Muscle of leg (tissue), 11 donors: Measurements from ENCODE around the gene MR1. TPM values are rescaled to one million over a fixed set of nuclear protein-coding genes. Genes with fewer than 3 reads are reported as not detected.
A peak's percentile ranks its signal among the peaks of the same experiment; 100 is the strongest.

Experiments used
- DNase-seq: peaks from one replicate; pipeline ENCODE4 v3.0.0; 2013
- H3K27ac ChIP-seq: one replicate; pipeline ENCODE4 v1.5.1; 2013; ENCODE audit warnings: mild to moderate bottlenecking, low read length, control low read depth
- H3K27me3 ChIP-seq: one replicate; pipeline ENCODE4 v1.6.1; 2013; ENCODE audit warnings: low read length; ENCODE audit not compliant: control insufficient read depth, insufficient read depth
- H3K36me3 ChIP-seq: one replicate; pipeline ENCODE4 v1.6.1; 2013; ENCODE audit warnings: low read length; ENCODE audit not compliant: control insufficient read depth, insufficient read depth
- H3K4me1 ChIP-seq: one replicate; pipeline ENCODE4 v1.6.1; 2013; ENCODE audit warnings: low read length; ENCODE audit not compliant: control insufficient read depth, insufficient read depth
- H3K4me3 ChIP-seq: one replicate; pipeline ENCODE4 v1.5.1; 2013; ENCODE audit warnings: low read length, control low read depth
- H3K9me3 ChIP-seq: replicated peaks from 2 replicates; pipeline ENCODE4 v1.6.1; 2013; ENCODE audit warnings: low read depth, low read length; ENCODE audit not compliant: control insufficient read depth
- WGBS: methylation state at CpG from one replicate; pipeline ENCODE4 v1.1.5; 2013; ENCODE audit warnings: missing lambda C conversion rate; ENCODE audit not compliant: insufficient coverage; 5-methylcytosine and 5-hydroxymethylcytosine counted together
- polyA plus RNA-seq, 8 donors: library from polyadenylated mRNA; unstranded; fragments of 120-200 nt; gene quantifications; one replicate each; pipeline versions ENCODE4 v1.2.1 to v1.2.3, GENCODE V29; 2013; ENCODE audit warnings: inconsistent platforms in 1 of 8, low replicate concordance in 1 of 8; ENCODE audit not compliant: insufficient read length in 8 of 8, insufficient read depth in 1 of 8
- total RNA-seq: library from RNA; stranded (reverse); fragments of 120-200 nt; gene quantifications from one replicate; pipeline ENCODE4 v1.2.4, GENCODE V29; 2013

The MR1 gene
- total and polyA plus RNA-seq, 9 donors, result 3.2 to 6.3 (median 4.1) TPM

GRCh38 chr1:181079920-181080319 is 46.1 kb downstream of the MR1 start:
- DNase-seq, result no peak
- no peaks in the 10 kb centered on the region for H3K9me3 ChIP-seq
- no peaks in the 10 kb centered on the region for H3K36me3 ChIP-seq
- no CpG with 5 or more reads among the region's 4 CpGs for WGBS
- H3K27ac ChIP-seq, result no peak overlapping the region
- no peaks in the 10 kb centered on the region for H3K27me3 ChIP-seq
- H3K4me3 ChIP-seq, result no peak overlapping the region
- H3K4me1 ChIP-seq, result peaks cover 8% of the 10 kb centered on the region

DNA sequence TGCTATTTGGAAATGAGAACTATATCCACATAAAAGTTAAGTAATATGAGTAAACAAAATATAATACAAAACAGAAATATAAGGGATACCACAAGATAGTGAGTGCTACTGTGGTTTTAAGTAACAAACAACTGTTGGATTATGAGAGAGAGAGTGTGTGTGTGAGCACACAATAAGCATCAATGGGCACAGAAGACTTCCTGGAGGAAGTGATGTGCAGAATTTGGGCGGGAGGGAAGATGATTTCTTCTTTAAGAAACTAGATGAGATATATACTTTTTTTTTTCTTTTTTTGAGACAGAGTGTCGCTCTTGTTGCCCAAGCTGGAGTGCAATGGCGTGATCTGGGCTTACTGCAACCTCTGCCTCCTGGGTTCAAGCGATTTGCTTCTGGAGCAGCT is 46.8 kb downstream of the MR1 start:
- H3K9me3 ChIP-seq, result no peaks in the 10 kb centered on the region
- WGBS, result 93% methylated on average over 2 of the region's 4 CpGs
- no peak for DNase-seq
- H3K27ac ChIP-seq, result no peak overlapping the region
- no peaks in the 10 kb centered on the region for H3K36me3 ChIP-seq
- no peaks in the 10 kb centered on the region for H3K27me3 ChIP-seq
- peaks cover 8% of the 10 kb centered on the region for H3K4me1 ChIP-seq
- H3K4me3 ChIP-seq, result no peak overlapping the region

DNA sequence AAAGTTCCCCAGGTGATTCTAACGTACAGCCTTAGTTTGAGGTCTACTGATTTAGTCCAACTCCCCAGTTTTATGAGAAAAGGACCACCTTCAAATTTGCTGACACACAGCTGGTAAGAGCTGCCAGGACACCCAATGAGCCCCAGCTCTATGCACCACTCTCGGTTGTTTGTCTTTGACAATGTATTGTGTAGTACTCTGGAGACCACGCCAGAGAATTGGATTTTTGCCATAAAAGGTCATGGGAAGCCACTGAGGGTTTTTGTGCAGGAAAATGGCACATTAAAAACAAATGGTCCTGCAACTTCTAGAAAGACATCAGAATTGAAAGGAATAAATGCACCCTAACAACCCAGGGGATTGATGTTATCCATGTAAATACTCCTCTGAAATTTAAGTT is 47.6 kb downstream of the MR1 start:
- H3K36me3 ChIP-seq, result no peaks in the 10 kb centered on the region
- peaks cover 8% of the 10 kb centered on the region for H3K4me1 ChIP-seq
- no peak overlapping the region for H3K27ac ChIP-seq
- no peak overlapping the region for H3K4me3 ChIP-seq
- DNase-seq, result no peak
- no CpG with 5 or more reads among the region's 3 CpGs for WGBS
- no peaks in the 10 kb centered on the region for H3K9me3 ChIP-seq
- H3K27me3 ChIP-seq, result no peaks in the 10 kb centered on the region

GRCh38 chr1:181083842-181084605 is 50.2 kb downstream of the MR1 start:
- 41% methylated on average over 2 of the region's 6 CpGs for WGBS
- peak; percentile 67 for DNase-seq
- H3K4me3 ChIP-seq, result no peak overlapping the region
- H3K27me3 ChIP-seq, result no peaks in the 10 kb centered on the region
- H3K27ac ChIP-seq, result no peak overlapping the region
- H3K4me1 ChIP-seq, result peaks cover 4% of the 10 kb centered on the region
- no peaks in the 10 kb centered on the region for H3K36me3 ChIP-seq
- no peaks in the 10 kb centered on the region for H3K9me3 ChIP-seq

GRCh38 chr1:181084606-181084969 is 50.8 kb downstream of the MR1 start:
- Histone ChIP-seq H3K9me3 (no peaks in the 10 kb centered on the region), H3K36me3 (no peaks in the 10 kb centered on the region), H3K27ac (no peak overlapping the region), H3K4me1 (peaks cover 4% of the 10 kb centered on the region), H3K4me3 (no peak overlapping the region), H3K27me3 (no peaks in the 10 kb centered on the region)
- WGBS, result no CpG with 5 or more reads among the region's 4 CpGs
- DNase-seq, result no peak

GRCh38 chr1:181086091-181086490 is 52.3 kb downstream of the MR1 start:
- H3K27me3 ChIP-seq, result no peaks in the 10 kb centered on the region
- DNase-seq, result no peak
- H3K27ac ChIP-seq, result no peak overlapping the region
- H3K36me3 ChIP-seq, result no peaks in the 10 kb centered on the region
- WGBS, result 69% methylated on average over 1 of the region's 1 CpG
- no peak overlapping the region for H3K4me3 ChIP-seq
- H3K9me3 ChIP-seq, result no peaks in the 10 kb centered on the region
- peaks cover 10% of the 10 kb centered on the region for H3K4me1 ChIP-seq

GRCh38 chr1:181086926-181087325 is 53.1 kb downstream of the MR1 start:
- no peak for DNase-seq

DNA sequence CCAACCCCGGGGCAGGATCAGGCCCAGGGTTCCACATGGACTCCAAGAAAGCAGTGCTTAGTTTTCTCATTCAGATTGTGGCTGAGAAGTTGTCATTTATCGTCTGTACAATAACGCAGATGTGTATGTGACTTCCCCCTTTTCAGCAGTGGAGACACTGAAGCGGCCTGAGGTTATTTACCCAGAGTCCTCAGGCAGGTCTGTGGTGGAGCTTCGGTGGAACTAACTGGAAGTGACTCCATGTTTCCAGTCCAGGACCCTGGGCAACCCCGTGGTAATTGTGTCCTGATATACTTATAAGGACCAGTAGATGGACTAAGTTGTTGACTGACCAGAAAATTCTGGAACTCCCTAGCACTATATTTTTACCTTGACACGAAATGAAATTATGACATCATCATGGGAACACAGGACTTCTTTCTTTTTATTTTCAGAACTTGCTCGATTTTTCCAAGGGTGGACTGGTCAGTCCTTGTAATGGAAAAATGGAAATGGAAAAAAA is 53.7 kb downstream of the MR1 start:
- Histone ChIP-seq H3K9me3 (no peaks in the 10 kb centered on the region), H3K27ac (no peak overlapping the region), H3K4me1 (peaks cover 10% of the 10 kb centered on the region), H3K27me3 (no peaks in the 10 kb centered on the region), H3K36me3 (no peaks in the 10 kb centered on the region), H3K4me3 (no peak overlapping the region)
- peak; percentile 46 for DNase-seq
- WGBS, result 82% methylated on average over 3 of the region's 8 CpGs

More at GRCh38 chr1:181086926-181087325, 53.1 kb downstream of the MR1 start:
- no CpG with 5 or more reads among the region's 5 CpGs for WGBS
- no peaks in the 10 kb centered on the region for H3K27me3 ChIP-seq
- no peaks in the 10 kb centered on the region for H3K9me3 ChIP-seq
- H3K4me3 ChIP-seq, result no peak overlapping the region
- peaks cover 10% of the 10 kb centered on the region for H3K4me1 ChIP-seq
- no peak overlapping the region for H3K27ac ChIP-seq
- no peaks in the 10 kb centered on the region for H3K36me3 ChIP-seq

DNA sequence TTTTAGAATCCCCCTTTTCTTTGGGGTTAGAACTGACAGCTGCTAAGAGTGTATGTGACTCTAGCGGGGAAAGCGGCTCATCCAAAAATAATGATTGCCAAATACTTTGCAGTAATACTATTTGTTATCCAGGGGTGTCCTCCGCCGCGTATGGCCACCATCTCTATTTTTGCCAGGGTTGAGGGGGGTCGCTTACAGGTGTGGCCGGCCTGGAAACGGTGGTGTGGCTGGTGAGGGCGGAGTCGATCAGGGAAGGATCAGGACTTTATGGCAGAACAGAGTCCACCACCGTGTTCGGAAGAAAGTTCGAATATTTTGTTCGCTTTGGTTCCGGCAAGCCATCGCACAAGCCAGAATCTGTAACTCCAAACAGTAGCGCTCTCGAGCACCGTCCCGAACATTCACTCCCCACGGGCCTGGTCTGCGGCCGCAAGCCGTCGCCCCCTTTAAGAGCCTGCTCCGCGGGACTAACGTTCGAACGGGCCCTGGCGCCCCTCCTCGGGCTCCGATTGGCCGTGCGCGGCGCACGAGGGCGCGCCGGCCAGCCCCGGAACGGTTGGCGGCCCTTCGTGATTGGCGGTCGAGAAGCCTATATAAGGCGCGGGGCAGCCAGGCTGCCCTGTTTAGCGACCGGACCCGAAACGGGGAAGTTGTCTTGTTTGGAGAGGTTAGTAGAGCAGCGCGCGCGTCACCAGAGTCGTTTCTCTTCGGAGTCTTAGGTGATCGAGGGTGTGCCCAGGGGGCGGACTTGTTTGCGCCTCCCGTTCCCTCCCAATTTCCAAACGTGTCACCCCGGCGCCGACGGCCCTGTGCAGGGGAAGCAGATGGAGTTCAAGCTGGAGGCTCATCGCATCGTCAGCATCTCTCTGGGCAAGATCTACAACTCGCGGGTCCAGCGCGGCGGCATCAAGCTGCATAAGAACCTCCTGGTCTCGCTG is 54.6 kb downstream of the MR1 start, which contains the start of gene IER5:
TSS of gene IER5 (plus strand) at position 622 of the 938 bp plus-strand sequence. CDS start at position 825, 203 bp downstream.
- Histone ChIP-seq H3K27ac (peak within 1 kb of the TSS; percentile 93), H3K4me3 (peak within 1 kb of the TSS; percentile 88), H3K4me1 (peaks cover 10% of the 10 kb centered on the region), H3K27me3 (no peaks in the 10 kb centered on the region), H3K9me3 (no peaks in the 10 kb centered on the region), H3K36me3 (no peaks in the 10 kb centered on the region)
- DNase-seq, result peak; percentile 98
- WGBS, result 0% methylated on average over 55 of the region's 76 CpGs
